ENCODE data around the gene ZCCHC2.
A peak's percentile ranks its signal among the peaks of the same experiment; 100 is the strongest.

ZCCHC2 gene

DNA sequence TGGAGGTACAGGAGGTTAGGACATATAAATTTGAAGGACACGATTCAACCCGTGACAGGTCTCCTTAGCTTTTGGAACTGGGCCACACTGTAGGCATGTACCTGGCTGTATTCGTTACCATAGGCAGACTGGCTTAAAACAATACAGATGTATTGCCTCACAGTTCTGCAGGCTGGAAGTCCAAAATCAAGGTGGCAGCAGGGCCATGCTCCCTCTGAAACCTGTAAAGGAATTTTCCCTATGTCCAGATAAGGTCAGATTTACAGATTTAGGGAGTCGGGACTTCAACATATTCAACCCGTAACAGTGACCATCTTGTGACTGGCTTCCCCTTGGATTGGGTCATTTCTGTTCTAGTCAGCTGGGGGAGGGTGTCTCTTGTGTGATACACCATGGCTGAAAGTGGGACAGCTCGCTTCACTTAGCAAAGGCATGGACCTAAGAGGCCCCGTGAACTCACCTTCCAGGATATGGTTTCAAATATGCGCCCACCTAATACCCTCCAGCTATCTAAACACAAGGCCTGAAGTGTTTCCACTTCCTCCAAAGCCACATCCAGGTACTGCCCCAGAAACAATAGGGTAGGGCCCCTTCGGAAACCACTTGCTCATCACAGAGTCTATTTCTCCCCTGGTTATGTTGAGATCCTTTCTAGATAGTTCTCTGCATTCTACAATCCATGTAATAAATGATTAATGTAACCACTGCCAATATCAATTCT lies 85.0 kb downstream of the ZCCHC2 start:
- DNase-seq = no peak
- Histone ChIP-seq H3K4ac (ENCODE audit: low read depth in 1 of 2, low read length in 2 of 2) (no peak overlapping the region), H2BK15ac (ENCODE audit: low read depth, poor library complexity, severe bottlenecking) (no peak overlapping the region), H3K27ac (ENCODE audit: low read length, poor library complexity, severe bottlenecking) (no peak overlapping the region), H3K4me3 (ENCODE audit: insufficient read depth in 1 of 2, low read depth in 1 of 2, low read length in 2 of 2) (no peak overlapping the region), H2BK120ac (ENCODE audit: low read depth, low read length) (no peak overlapping the region), H3K18ac (ENCODE audit: low read depth in 1 of 2, low read length in 2 of 2) (no peak overlapping the region), H3K4me1 (ENCODE audit: control insufficient read depth, insufficient read depth, low read depth, low read length) (peaks cover 3% of the 10 kb centered on the region), H2BK12ac (ENCODE audit: low read length in 2 of 2) (no peak overlapping the region), H3K4me2 (ENCODE audit: low read length, poor library complexity, severe bottlenecking) (no peak overlapping the region), H2BK5ac (ENCODE audit: low read depth, low read length, poor library complexity, severe bottlenecking) (no peak overlapping the region), H3K14ac (ENCODE audit: low read length in 2 of 2) (no peak overlapping the region), H4K91ac (ENCODE audit: low read length) (no peak overlapping the region), H2AFZ (ENCODE audit: low read depth, low read length) (no peak overlapping the region), H3K9ac (ENCODE audit: low read length) (no peak overlapping the region), H4K8ac (ENCODE audit: low read length) (no peak overlapping the region), H3K23ac (ENCODE audit: low read length in 2 of 2) (no peak overlapping the region), H3K9me3 (ENCODE audit: control insufficient read depth, low read length) (peaks cover 3% of the 10 kb centered on the region), H3K27me3 (ENCODE audit: control insufficient read depth in 1 of 2, insufficient read depth in 1 of 2, low read length in 2 of 2) (peaks cover 28 to 45% of the 10 kb centered on the region in 2 experiments), H2AK5ac (ENCODE audit: low read length, severe bottlenecking) (no peak overlapping the region), H3K79me1 (replicated peaks; ENCODE audit: low read length, poor library complexity, severe bottlenecking) (no peaks in the 10 kb centered on the region), H3K36me3 (ENCODE audit: control insufficient read depth in 1 of 2, insufficient read depth in 2 of 2, low read depth in 1 of 2, low read length in 2 of 2) (no peaks in the 10 kb centered on the region)
- 98% methylated on average over 9 of the region's 9 CpGs for WGBS

DNA sequence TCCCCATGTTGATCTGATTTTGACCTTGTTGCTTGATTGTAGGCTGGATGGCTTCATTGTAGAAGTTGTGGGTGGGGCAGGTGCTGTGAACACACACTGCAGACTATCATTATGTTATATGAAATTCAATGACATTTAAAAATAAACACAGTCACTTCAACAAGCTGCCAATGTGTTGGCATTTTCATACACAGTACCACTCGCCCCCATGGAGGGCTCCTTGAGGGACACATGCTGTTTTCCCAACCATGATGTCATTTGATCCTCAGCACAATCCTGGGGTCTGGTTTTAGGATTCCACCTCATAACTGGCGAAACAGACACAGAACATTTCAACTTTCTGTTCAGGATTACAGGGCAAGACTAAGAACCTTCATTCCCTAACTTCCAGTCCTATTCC lies 86.9 kb downstream of the ZCCHC2 start:
- Histone ChIP-seq H2BK5ac (ENCODE audit: low read depth, low read length, poor library complexity, severe bottlenecking) (no peak overlapping the region), H2BK12ac (ENCODE audit: low read length in 2 of 2) (no peak overlapping the region), H4K91ac (ENCODE audit: low read length) (no peak overlapping the region), H3K4me2 (ENCODE audit: low read length, poor library complexity, severe bottlenecking) (no peak overlapping the region), H3K27me3 (ENCODE audit: control insufficient read depth in 1 of 2, insufficient read depth in 1 of 2, low read length in 2 of 2) (peaks cover 29 to 31% of the 10 kb centered on the region in 2 experiments), H3K27ac (ENCODE audit: low read length, poor library complexity, severe bottlenecking) (no peak overlapping the region), H3K4me3 (ENCODE audit: insufficient read depth in 1 of 2, low read depth in 1 of 2, low read length in 2 of 2) (no peak overlapping the region), H3K4ac (ENCODE audit: low read depth in 1 of 2, low read length in 2 of 2) (no peak overlapping the region), H3K23ac (ENCODE audit: low read length in 2 of 2) (no peak overlapping the region), H4K8ac (ENCODE audit: low read length) (no peak overlapping the region), H2AK5ac (ENCODE audit: low read length, severe bottlenecking) (no peak overlapping the region), H3K9me3 (ENCODE audit: control insufficient read depth, low read length) (peaks cover 3% of the 10 kb centered on the region), H2BK120ac (ENCODE audit: low read depth, low read length) (no peak overlapping the region), H3K14ac (ENCODE audit: low read length in 2 of 2) (no peak overlapping the region), H2AFZ (ENCODE audit: low read depth, low read length) (no peak overlapping the region), H3K9ac (ENCODE audit: low read length) (no peak overlapping the region), H3K4me1 (ENCODE audit: control insufficient read depth, insufficient read depth, low read depth, low read length) (peaks cover 3% of the 10 kb centered on the region), H3K36me3 (ENCODE audit: control insufficient read depth in 1 of 2, insufficient read depth in 2 of 2, low read depth in 1 of 2, low read length in 2 of 2) (no peaks in the 10 kb centered on the region), H3K79me1 (replicated peaks; ENCODE audit: low read length, poor library complexity, severe bottlenecking) (no peaks in the 10 kb centered on the region), H2BK15ac (ENCODE audit: low read depth, poor library complexity, severe bottlenecking) (no peak overlapping the region), H3K18ac (ENCODE audit: low read depth in 1 of 2, low read length in 2 of 2) (no peak overlapping the region)
- no peak for DNase-seq
- 67% methylated on average over 2 of the region's 2 CpGs for WGBS

DNA sequence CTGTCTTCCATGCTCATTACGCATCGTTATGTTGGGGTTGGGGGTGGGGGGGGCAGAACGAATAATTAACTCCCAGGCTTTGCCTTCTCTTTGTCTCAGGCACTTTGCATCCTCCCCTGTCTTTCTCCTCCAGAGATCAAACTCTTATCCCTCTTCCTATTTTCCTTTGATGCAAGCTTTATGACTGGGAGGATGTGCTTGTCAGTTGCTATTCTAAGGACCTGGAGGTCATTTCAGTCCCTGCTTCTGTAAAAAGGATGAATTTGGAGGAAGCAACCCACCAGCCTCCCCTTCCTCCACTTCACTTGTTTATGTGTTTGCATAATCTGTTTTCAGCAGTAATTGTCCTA lies 87.5 kb downstream of the ZCCHC2 start:
- H3K79me1 ChIP-seq (replicated peaks; ENCODE audit: low read length, poor library complexity, severe bottlenecking) = no peaks in the 10 kb centered on the region
- H2BK120ac ChIP-seq (ENCODE audit: low read depth, low read length) = no peak overlapping the region
- H3K4me1 ChIP-seq (ENCODE audit: control insufficient read depth, insufficient read depth, low read depth, low read length) = peaks cover 3% of the 10 kb centered on the region
- no CpG with 5 or more reads among the region's 3 CpGs for WGBS
- H2AK5ac ChIP-seq (ENCODE audit: low read length, severe bottlenecking) = no peak overlapping the region
- peak overlapping the region in 1 of 2 experiments; percentile 66 for H3K4me3 ChIP-seq (ENCODE audit: insufficient read depth in 1 of 2, low read depth in 1 of 2, low read length in 2 of 2)
- no peak overlapping the region for H3K9ac ChIP-seq (ENCODE audit: low read length)
- H3K23ac ChIP-seq (ENCODE audit: low read length in 2 of 2) = peak overlapping the region in 1 of 2 experiments; percentile 36
- no peak overlapping the region for H3K4me2 ChIP-seq (ENCODE audit: low read length, poor library complexity, severe bottlenecking)
- H3K14ac ChIP-seq (ENCODE audit: low read length in 2 of 2) = no peak overlapping the region
- H4K8ac ChIP-seq (ENCODE audit: low read length) = no peak overlapping the region
- H2BK12ac ChIP-seq (ENCODE audit: low read length in 2 of 2) = no peak overlapping the region
- no peak overlapping the region for H2BK5ac ChIP-seq (ENCODE audit: low read depth, low read length, poor library complexity, severe bottlenecking)
- H3K4ac ChIP-seq (ENCODE audit: low read depth in 1 of 2, low read length in 2 of 2) = no peak overlapping the region
- H3K27me3 ChIP-seq (ENCODE audit: control insufficient read depth in 1 of 2, insufficient read depth in 1 of 2, low read length in 2 of 2) = peaks cover 29 to 30% of the 10 kb centered on the region in 2 experiments
- no peaks in the 10 kb centered on the region for H3K36me3 ChIP-seq (ENCODE audit: control insufficient read depth in 1 of 2, insufficient read depth in 2 of 2, low read depth in 1 of 2, low read length in 2 of 2)
- no peak overlapping the region for H3K18ac ChIP-seq (ENCODE audit: low read depth in 1 of 2, low read length in 2 of 2)
- H2AFZ ChIP-seq (ENCODE audit: low read depth, low read length) = no peak overlapping the region
- no peak overlapping the region for H3K27ac ChIP-seq (ENCODE audit: low read length, poor library complexity, severe bottlenecking)
- H4K91ac ChIP-seq (ENCODE audit: low read length) = no peak overlapping the region
- peaks cover 3% of the 10 kb centered on the region for H3K9me3 ChIP-seq (ENCODE audit: control insufficient read depth, low read length)
- no peak overlapping the region for H2BK15ac ChIP-seq (ENCODE audit: low read depth, poor library complexity, severe bottlenecking)
- no peak for DNase-seq

- WGBS = 40% methylated on average over 24 of the region's 24 CpGs
- Histone ChIP-seq H2BK120ac (ENCODE audit: low read depth, low read length) (no peak overlapping the region), H3K79me1 (replicated peaks; ENCODE audit: low read length, poor library complexity, severe bottlenecking) (no peaks in the 10 kb centered on the region), H3K23ac (ENCODE audit: low read length in 2 of 2) (peak overlapping the region in 1 of 2 experiments; percentile 36), H2AK5ac (ENCODE audit: low read length, severe bottlenecking) (no peak overlapping the region), H3K18ac (ENCODE audit: low read depth in 1 of 2, low read length in 2 of 2) (no peak overlapping the region), H4K91ac (ENCODE audit: low read length) (no peak overlapping the region), H2BK5ac (ENCODE audit: low read depth, low read length, poor library complexity, severe bottlenecking) (no peak overlapping the region), H3K27ac (ENCODE audit: low read length, poor library complexity, severe bottlenecking) (no peak overlapping the region), H3K9me3 (ENCODE audit: control insufficient read depth, low read length) (peaks cover 3% of the 10 kb centered on the region), H3K14ac (ENCODE audit: low read length in 2 of 2) (peak overlapping the region in 1 of 2 experiments; percentile 55), H3K4me1 (ENCODE audit: control insufficient read depth, insufficient read depth, low read depth, low read length) (peaks cover 3% of the 10 kb centered on the region), H2BK15ac (ENCODE audit: low read depth, poor library complexity, severe bottlenecking) (no peak overlapping the region), H3K4me2 (ENCODE audit: low read length, poor library complexity, severe bottlenecking) (no peak overlapping the region), H3K4me3 (ENCODE audit: insufficient read depth in 1 of 2, low read depth in 1 of 2, low read length in 2 of 2) (peak overlapping the region in 1 of 2 experiments; percentile 66), H4K8ac (ENCODE audit: low read length) (peak overlapping the region; percentile 50), H3K36me3 (ENCODE audit: control insufficient read depth in 1 of 2, insufficient read depth in 2 of 2, low read depth in 1 of 2, low read length in 2 of 2) (no peaks in the 10 kb centered on the region), H3K27me3 (ENCODE audit: control insufficient read depth in 1 of 2, insufficient read depth in 1 of 2, low read length in 2 of 2) (peaks cover 29 to 30% of the 10 kb centered on the region in 2 experiments), H3K9ac (ENCODE audit: low read length) (peak overlapping the region; percentile 49), H2BK12ac (ENCODE audit: low read length in 2 of 2) (peak overlapping the region in 1 of 2 experiments; percentile 37), H3K4ac (ENCODE audit: low read depth in 1 of 2, low read length in 2 of 2) (no peak overlapping the region), H2AFZ (ENCODE audit: low read depth, low read length) (peak overlapping the region; percentile 68)
- DNase-seq = no peak
Observed at GRCh38 chr18:62610701-62611411, 88.0 kb downstream of the ZCCHC2 start.

All from mesenchymal stem cell (in vitro differentiated cells and primary cell).